SU-DHL-6 (cell line): ENCODE data around the gene ABCC10.

Source experiments
- H2AFZ ChIP-seq: fragments of 200-600 bp; sonication (generic); 2 replicates; pipeline ENCODE4 v1.6.1; 2014; ENCODE audit warnings: low read depth, mild to moderate bottlenecking, moderate library complexity, mixed read lengths, antibody characterized with exemption, low read length; ENCODE audit not compliant: severe bottlenecking
- H3F3A ChIP-seq: fragments of 200-600 bp; shearing (Covaris generic); 2 replicates; pipeline ENCODE4 v1.6.0; 2016; ENCODE audit warnings: antibody characterized with exemption, mild to moderate bottlenecking; ENCODE audit not compliant: insufficient read depth
- H3K27ac ChIP-seq: fragments of 200-600 bp; sonication (generic); 2 replicates; pipeline ENCODE4 v1.5.1; 2016; ENCODE audit warnings: low read depth, mild to moderate bottlenecking, low read length, moderate library complexity, mixed read lengths
- H3K27me3 ChIP-seq: fragments of 200-600 bp; sonication (generic), shearing (Covaris generic); 2 replicates; pipeline ENCODE4 v1.6.0; 2014; ENCODE audit warnings: mild to moderate bottlenecking, low read length
- H3K36me3 ChIP-seq: fragments of 200-600 bp; sonication (generic); 2 replicates; pipeline ENCODE4 v1.6.1; 2014; ENCODE audit warnings: mild to moderate bottlenecking, low read length, mixed read lengths
- H3K4me2 ChIP-seq: fragments of 300-600, 200-600 bp; shearing (Covaris generic), sonication (generic); 2 replicates; pipeline ENCODE4 v1.6.0; 2014; ENCODE audit warnings: low read length, low read depth, mild to moderate bottlenecking; ENCODE audit not compliant: poor library complexity, severe bottlenecking
- H3K4me3 ChIP-seq: fragments of 200-600 bp; sonication (generic); 2 replicates; pipeline ENCODE4 v1.5.1; 2014; ENCODE audit warnings: antibody characterized with exemption, low read length, mild to moderate bottlenecking, mixed read lengths; ENCODE audit not compliant: insufficient read depth, poor library complexity, severe bottlenecking
- H3K79me2 ChIP-seq: fragments of 200-600 bp; sonication (generic); 2 replicates; pipeline ENCODE4 v1.6.1; 2014; ENCODE audit warnings: mild to moderate bottlenecking, low read length, moderate library complexity; ENCODE audit not compliant: insufficient read depth
- H3K9ac ChIP-seq: fragments of 200-600 bp; sonication (generic); 2 replicates; pipeline ENCODE4 v1.7.0; 2014; ENCODE audit warnings: mild to moderate bottlenecking, low read length
- H3K9me2 ChIP-seq: fragments of 200-600 bp; sonication (generic); replicated peaks from 2 replicates; pipeline ENCODE4 v1.6.1; 2014; ENCODE audit warnings: low read length; ENCODE audit not compliant: insufficient read depth
- H3K9me3 ChIP-seq: fragments of 200-600 bp; sonication (generic); 2 replicates; pipeline ENCODE4 v1.6.1; 2014; ENCODE audit warnings: low read length, mixed read lengths; ENCODE audit not compliant: insufficient read depth
- H4K20me1 ChIP-seq: fragments of 200-600 bp; sonication (generic); 2 replicates; pipeline ENCODE4 v1.6.1; 2014; ENCODE audit warnings: low read depth, mild to moderate bottlenecking, antibody characterized with exemption, low read length, moderate library complexity, mixed read lengths
- CTCF ChIP-seq: fragments of 200-600 bp; sonication (generic); IDR thresholded peaks from one replicate; pipeline ENCODE4 v1.5.1; 2017; ENCODE audit warnings: antibody characterized with exemption, mild to moderate bottlenecking, low read length, moderate library complexity; ENCODE audit not compliant: insufficient read depth, poor library complexity, severe bottlenecking
- EZH2phosphoT487 ChIP-seq: fragments of 200-600 bp; sonication (generic), shearing (Covaris generic); conservative IDR thresholded peaks from 2 replicates; pipeline ENCODE4 v1.6.1; 2018; ENCODE audit warnings: mild to moderate bottlenecking, antibody characterized with exemption, low read length, moderate library complexity, mixed read lengths

The ABCC10 gene

GRCh38 chr6:43444582-43444981 is 17.2 kb downstream of the ABCC10 start:
- no peaks in the 10 kb centered on the region for H3K9me2 ChIP-seq
- no peak overlapping the region for H3K9ac ChIP-seq
- no peaks in the 10 kb centered on the region for H3F3A ChIP-seq
- no peaks in the 10 kb centered on the region for H4K20me1 ChIP-seq
- TF ChIP-seq EZH2phosphoT487 (no peak), CTCF (no peak)
- H3K27me3 ChIP-seq = no peaks in the 10 kb centered on the region
- no peaks in the 10 kb centered on the region for H3K79me2 ChIP-seq
- 0 out of 2 replicates have a peak, but pooled peaks cover 6% of the 10 kb centered on the region for H3K36me3 ChIP-seq
- no peak overlapping the region for H3K4me3 ChIP-seq
- H2AFZ ChIP-seq = no peak overlapping the region
- H3K9me3 ChIP-seq = no peaks in the 10 kb centered on the region
- H3K4me2 ChIP-seq = no peak overlapping the region
- no peak overlapping the region for H3K27ac ChIP-seq

- TF ChIP-seq EZH2phosphoT487 (no peak), CTCF (no peak)
- Histone ChIP-seq H3K27me3 (no peaks in the 10 kb centered on the region), H3K9me3 (no peaks in the 10 kb centered on the region), H3K79me2 (no peaks in the 10 kb centered on the region), H4K20me1 (no peaks in the 10 kb centered on the region), H3F3A (no peaks in the 10 kb centered on the region), H2AFZ (no peak overlapping the region), H3K9ac (no peak overlapping the region), H3K36me3 (0 out of 2 replicates have a peak, but pooled peaks cover 6% of the 10 kb centered on the region), H3K4me3 (no peak overlapping the region), H3K4me2 (no peak overlapping the region), H3K9me2 (no peaks in the 10 kb centered on the region), H3K27ac (no peak overlapping the region)
Measured at GRCh38 chr6:43445576-43445975, 18.2 kb downstream of the ABCC10 start.

- Histone ChIP-seq H3K9me2 (no peaks in the 10 kb centered on the region), H3K4me2 (no peak overlapping the region), H3K79me2 (no peaks in the 10 kb centered on the region), H3K27me3 (no peaks in the 10 kb centered on the region), H4K20me1 (no peaks in the 10 kb centered on the region), H3K4me3 (no peak overlapping the region), H2AFZ (no peak overlapping the region), H3K36me3 (0 out of 2 replicates have a peak, but pooled peaks cover 6% of the 10 kb centered on the region), H3K9me3 (no peaks in the 10 kb centered on the region), H3F3A (no peaks in the 10 kb centered on the region), H3K27ac (no peak overlapping the region), H3K9ac (no peak overlapping the region)
- no peak for TF ChIP-seq CTCF
- TF ChIP-seq EZH2phosphoT487 = no peak
Measured at GRCh38 chr6:43447604-43448003, 20.3 kb downstream of the ABCC10 start.
